HG03039 (cell line): Measurements from ENCODE around the gene SMYD3.

Experiments
- ATAC-seq: cut with Tn5 transposase; IDR thresholded peaks from one replicate; pipeline ENCODE4 v1.9.1; 2021; ENCODE audit warnings: mild to moderate bottlenecking, moderate library complexity; ENCODE audit not compliant: unreplicated experiment

Gene SMYD3

DNA sequence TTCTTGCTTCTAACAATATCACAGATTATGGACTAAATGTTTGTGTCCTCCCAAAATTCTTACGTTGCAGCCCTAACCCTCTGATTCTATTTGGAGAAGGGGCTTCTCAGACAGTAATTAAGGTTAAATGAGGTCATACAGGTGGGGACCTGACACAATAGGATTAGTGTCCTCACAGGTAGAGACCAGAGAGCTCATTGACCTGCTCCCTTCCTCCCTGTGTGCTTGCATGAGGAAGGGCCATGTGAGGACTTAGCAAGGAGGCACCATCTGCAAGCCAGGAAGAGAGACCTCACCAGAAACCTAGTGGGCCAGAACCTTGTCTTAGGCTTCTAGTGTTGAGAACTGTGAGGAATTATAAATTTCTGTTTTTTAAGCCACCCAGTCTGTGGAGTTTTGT is 322.6 kb downstream of the SMYD3 start:
- ATAC-seq = no peak

- no peak for ATAC-seq
Measured at GRCh38 chr1:246182149-246182851, 324.8 kb downstream of the SMYD3 start.

DNA sequence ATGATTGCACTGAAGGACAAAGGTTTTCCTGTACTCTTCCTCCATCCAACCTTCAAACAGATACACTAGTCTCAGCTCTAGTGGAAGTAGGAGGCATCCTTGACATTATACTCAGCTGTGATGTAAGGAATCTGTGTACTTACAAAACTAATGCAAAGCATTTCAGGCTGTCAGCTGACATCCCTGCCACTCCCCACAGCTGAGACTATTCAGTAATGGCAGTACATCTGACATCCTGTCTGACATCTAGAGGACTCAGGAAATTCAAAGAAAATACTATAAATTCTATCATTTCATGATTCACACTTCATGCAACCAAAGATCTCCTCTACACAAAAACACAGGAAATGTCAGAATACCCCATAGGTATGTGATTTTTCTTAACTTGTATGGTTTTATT is 325.8 kb downstream of the SMYD3 start:
- no peak for ATAC-seq

- ATAC-seq = no peak
Measured at GRCh38 chr1:246179401-246179800, 327.7 kb downstream of the SMYD3 start.

- ATAC-seq = no peak
Measured at GRCh38 chr1:246178717-246179311, 328.3 kb downstream of the SMYD3 start.

- ATAC-seq = no peak
Measured at GRCh38 chr1:246176126-246177024, 330.7 kb downstream of the SMYD3 start.

DNA sequence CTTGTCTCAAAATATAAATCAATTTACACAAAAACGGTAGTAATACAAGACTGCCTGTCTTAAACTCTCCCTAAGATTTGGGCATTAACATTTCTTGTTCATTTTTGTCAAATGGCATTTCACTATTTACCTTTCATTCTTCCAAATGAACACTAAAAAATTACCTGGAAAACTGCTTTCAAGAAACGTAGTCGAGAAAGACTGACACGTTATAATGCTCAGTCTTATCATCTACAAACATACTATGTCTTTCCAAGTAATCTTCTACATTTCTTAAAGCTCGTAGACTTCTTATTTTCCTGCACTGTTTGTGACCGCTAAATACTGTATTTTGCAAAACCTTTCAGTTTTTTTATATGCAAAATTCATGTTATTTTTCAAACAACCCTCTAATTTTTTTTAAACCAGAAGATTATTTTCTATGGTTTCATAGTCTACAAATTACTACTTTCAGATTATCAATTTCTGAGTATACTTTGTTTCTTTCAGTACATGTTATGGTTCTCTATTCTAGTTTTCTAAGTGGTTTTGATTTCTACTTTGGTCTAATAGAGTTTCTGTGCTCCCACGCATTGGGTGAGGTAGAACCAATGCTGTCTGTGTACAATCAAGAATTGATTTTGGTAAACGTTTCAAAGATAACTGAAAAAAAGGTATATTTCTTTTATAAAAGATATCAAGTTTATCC is 336.4 kb downstream of the SMYD3 start:
- no peak for ATAC-seq

DNA sequence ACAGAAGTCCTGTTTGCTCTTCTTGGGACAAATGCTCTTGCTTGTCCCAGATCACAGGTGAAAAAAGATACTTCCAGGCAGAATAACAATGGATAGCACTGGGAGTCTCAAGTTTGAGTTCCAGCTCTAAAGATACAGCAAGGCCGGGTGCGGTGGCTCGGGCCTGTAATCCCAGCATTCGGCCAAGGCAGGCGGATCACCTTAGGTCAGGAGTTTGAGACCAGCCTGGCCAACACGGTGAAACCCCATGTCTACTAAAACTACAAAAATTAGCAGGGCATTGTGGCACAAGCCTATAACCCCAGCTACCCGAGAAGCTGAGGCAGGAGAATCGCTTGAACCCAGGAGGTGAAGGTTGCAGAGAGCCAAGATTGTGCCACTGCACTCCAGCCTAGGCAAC is 337.6 kb downstream of the SMYD3 start:
- ATAC-seq = no peak

- no peak for ATAC-seq
Measured at GRCh38 chr1:246169019-246169418, 338.1 kb downstream of the SMYD3 start.

DNA sequence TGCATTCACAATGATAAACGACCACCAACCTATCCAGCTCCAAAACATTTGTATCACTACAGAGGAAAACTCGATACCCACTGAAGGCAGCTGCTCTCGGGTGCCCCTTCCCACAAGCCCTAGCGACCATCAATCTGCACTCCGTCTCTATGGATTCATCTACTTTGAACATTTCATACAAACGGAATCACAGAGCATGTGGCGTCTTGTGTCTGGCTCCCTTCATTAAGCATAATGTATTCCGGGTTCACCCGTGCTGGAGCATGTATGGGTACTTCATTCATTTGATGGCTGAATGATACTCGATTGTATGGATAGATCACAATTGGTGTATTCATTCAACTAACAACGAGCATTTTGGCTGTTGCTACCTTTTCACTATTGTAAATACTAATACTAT is 340.2 kb downstream of the SMYD3 start:
- no peak for ATAC-seq

- no peak for ATAC-seq
Measured at GRCh38 chr1:246165826-246166709, 341.0 kb downstream of the SMYD3 start.

DNA sequence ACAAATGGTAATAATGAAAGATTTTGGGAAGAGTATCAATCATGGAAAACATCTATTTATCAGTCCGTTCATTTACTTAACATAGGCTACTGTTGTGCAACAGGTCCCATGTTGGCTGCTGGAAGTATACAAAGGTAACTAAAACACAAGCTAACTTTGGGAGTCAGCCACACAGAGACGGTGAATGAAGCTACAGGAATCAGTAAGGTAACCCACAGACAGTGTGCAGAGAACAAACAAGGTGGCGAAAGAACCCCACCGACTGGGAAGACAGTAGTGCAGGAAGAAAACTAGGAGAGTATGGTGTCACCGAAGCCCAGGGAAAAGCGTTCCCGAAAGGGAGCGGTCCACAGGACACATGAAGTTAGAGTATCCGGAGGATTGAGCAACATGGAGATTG is 342.3 kb downstream of the SMYD3 start:
- ATAC-seq = no peak

- ATAC-seq = no peak
Measured at GRCh38 chr1:246162560-246162959, 344.5 kb downstream of the SMYD3 start.

- no peak for ATAC-seq
Measured at GRCh38 chr1:246161626-246162025, 345.5 kb downstream of the SMYD3 start.

GRCh38 chr1:246160905-246161304 is 346.2 kb downstream of the SMYD3 start:
- ATAC-seq = no peak

- ATAC-seq = no peak
Measured at GRCh38 chr1:246160374-246160773, 346.7 kb downstream of the SMYD3 start.

- no peak for ATAC-seq
Measured at GRCh38 chr1:246159279-246160227, 347.5 kb downstream of the SMYD3 start.

- no peak for ATAC-seq
Measured at GRCh38 chr1:246158131-246158530, 348.9 kb downstream of the SMYD3 start.

DNA sequence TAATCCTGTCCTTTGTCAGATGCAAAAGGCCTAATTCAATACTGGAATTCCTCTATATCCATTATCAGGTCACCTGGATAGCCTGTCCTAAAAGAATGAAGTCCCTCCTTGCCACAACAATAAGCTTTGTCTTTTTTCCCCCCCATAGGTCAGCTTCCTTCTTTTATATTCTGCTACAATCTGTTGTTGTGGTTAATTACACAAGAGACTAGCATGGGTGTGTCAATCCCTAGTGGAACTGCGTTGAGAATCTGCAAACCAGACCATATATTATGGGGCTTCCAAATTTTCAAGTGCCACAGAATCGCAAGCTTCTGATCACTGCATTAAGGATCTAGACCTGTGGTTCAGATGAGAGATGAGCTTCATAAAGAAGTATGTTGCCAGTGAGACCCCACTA is 349.6 kb downstream of the SMYD3 start:
- ATAC-seq = no peak
